Activated CD4-positive, alpha-beta memory T cell treated with anti-CD3 and anti-CD28 coated beads for 36 hours (primary cell): ENCODE data around the gene PBX2. TPM values are rescaled to one million over a fixed set of nuclear protein-coding genes. Genes with fewer than 3 reads are reported as not detected.

Experiments
- CTCF ChIA-PET: fragments of 350-600 bp; sonication (Branson Sonifier 250); formaldehyde crosslinking; loops from one replicate; lab custom pipeline; 2021; ENCODE audit warnings: antibody characterized with exemption, inconsistent platforms; lab: Charles Lee
- POLR2A ChIA-PET: fragments of 350-600 bp; sonication (Branson Sonifier 250); formaldehyde crosslinking; loops from one replicate; lab custom pipeline; 2021; ENCODE audit warnings: antibody characterized with exemption; lab: Charles Lee
- DNase-seq: peaks from one replicate; pipeline ENCODE4 v3.0.0-alpha.2; 2020
- H3K27ac Mint-ChIP-seq: one replicate; pipeline ENCODE4 v1.8.0; 2021; ENCODE audit warnings: mixed read lengths
- H3K27me3 Mint-ChIP-seq: one replicate; pipeline ENCODE4 v1.8.0; 2021; ENCODE audit warnings: mixed read lengths
- H3K36me3 Mint-ChIP-seq: one replicate; pipeline ENCODE4 v1.8.0; 2021; ENCODE audit warnings: mixed read lengths
- H3K4me1 Mint-ChIP-seq: one replicate; pipeline ENCODE4 v1.8.0; 2021; ENCODE audit warnings: low read depth, mixed read lengths
- H3K4me3 Mint-ChIP-seq: one replicate; pipeline ENCODE4 v1.8.0; 2021; ENCODE audit warnings: mild to moderate bottlenecking, mixed read lengths
- H3K9me3 Mint-ChIP-seq: one replicate; pipeline ENCODE4 v1.8.0; 2021; ENCODE audit warnings: mixed read lengths
- intact Hi-C: fragments of 100-400 bp; cut with micrococcal nuclease; formaldehyde crosslinking; loops from one replicate; pipeline ENCODE4 v1.15.1; 2023
- total RNA-seq, 2 experiments: library from RNA; stranded (reverse); gene quantifications; one replicate each; pipeline ENCODE4 v1.2.3, GENCODE V29; 2021

The PBX2 gene
- 10 to 100 TPM; 63.4 to 65.9 TPM for total RNA-seq

DNA sequence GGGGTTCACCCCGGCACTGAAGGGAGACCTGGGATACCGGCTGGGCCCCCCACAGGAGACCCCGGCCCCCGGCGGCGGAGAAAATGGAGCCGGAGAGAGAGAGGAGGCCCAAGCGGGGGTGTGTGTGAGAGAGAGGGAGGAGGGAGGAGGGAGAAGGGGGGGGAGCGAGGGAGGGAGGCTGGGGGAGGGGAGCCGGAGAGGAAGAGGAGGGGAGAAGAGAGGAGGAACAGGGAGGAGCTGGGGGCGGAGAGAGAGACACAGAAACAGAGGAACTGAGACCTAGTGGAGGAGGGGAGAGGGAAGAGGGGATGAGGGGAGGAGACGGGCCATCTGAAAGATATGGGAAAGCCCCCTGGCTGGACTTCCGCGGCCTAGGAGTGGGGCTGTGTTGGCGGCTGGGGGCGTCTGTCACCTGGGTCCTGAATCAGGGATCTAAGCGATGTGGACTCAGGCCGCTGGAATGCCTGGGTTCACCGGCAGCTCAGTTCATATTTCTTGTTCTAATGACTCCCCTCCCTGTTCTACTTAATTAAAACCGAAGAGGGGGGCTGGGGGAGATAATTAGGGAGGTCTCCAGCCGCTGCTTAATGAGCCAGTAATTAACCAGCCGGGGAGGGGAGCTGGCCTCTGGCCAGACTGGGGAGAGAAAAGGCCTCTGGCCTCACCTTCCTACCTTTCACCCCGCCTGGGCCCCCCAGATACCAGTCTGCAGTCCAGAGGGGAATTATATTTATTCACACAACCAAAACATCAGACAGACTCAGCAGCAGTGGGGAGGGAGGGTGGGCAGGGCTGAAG is at the start of gene PBX2:
Gene PBX2, minus strand, starts transcription at position 149 of the 798 bp plus-strand sequence. CDS start 287 bp downstream, outside the sequence.
- H3K4me3 Mint-ChIP-seq: peak within 1 kb of the TSS; percentile 92
- peak; percentile 91 for DNase-seq
- POLR2A ChIA-PET: interaction anchor here (1.1 to 8.5 kb wide), 2 partner anchors 12 to 616 kb away, joined by 3 to 57 read pairs; partner anchors contain the start of genes AGPAT1 and RNF5
- CTCF ChIA-PET: interaction anchor here (0.8 to 1.3 kb wide), 2 partner anchors 11 to 62 kb away, joined by 3 to 6 read pairs; partner anchors contain the start of gene ATF6B
- no peaks in the 10 kb centered on the region for H3K27me3 Mint-ChIP-seq
- H3K27ac Mint-ChIP-seq: peak within 1 kb of the TSS; percentile 98
- peaks cover 47% of the 10 kb centered on the region for H3K36me3 Mint-ChIP-seq
- peaks cover 56% of the 10 kb centered on the region for H3K4me1 Mint-ChIP-seq
- intact Hi-C loops: loop anchor here (1.0 to 10.0 kb wide), 5 partner anchors 12 to 1225 kb away; partner anchors contain the start of genes CUTA, HSPA1B, LTA and PHF1
- H3K9me3 Mint-ChIP-seq: no peaks in the 10 kb centered on the region

- POLR2A ChIA-PET: no interaction called here
These were observed 49.5 kb upstream of the PBX2 start for GRCh38 chr6:32239462-32239861.

GRCh38 chr6:32234934-32235333 is 44.9 kb upstream of the PBX2 start:
- no peak overlapping the region for H3K27ac Mint-ChIP-seq
- no peaks in the 10 kb centered on the region for H3K9me3 Mint-ChIP-seq
- peaks cover 2% of the 10 kb centered on the region for H3K27me3 Mint-ChIP-seq
- CTCF ChIA-PET: interaction anchor here (1.7 kb wide), 1 partner anchor 551 kb away, joined by 4 read pairs; no protein-coding TSS in a partner anchor
- H3K4me3 Mint-ChIP-seq: no peak overlapping the region
- no peak for DNase-seq
- no peaks in the 10 kb centered on the region for H3K36me3 Mint-ChIP-seq
- intact Hi-C loops: no loop called here
- POLR2A ChIA-PET: no interaction called here
- H3K4me1 Mint-ChIP-seq: peaks cover 2% of the 10 kb centered on the region

More at GRCh38 chr6:32239462-32239861, 49.5 kb upstream of the PBX2 start:
- peaks cover 6% of the 10 kb centered on the region for H3K27me3 Mint-ChIP-seq
- H3K4me1 Mint-ChIP-seq: peaks cover 18% of the 10 kb centered on the region
- H3K27ac Mint-ChIP-seq: no peak overlapping the region
- no peak for DNase-seq
- no peaks in the 10 kb centered on the region for H3K9me3 Mint-ChIP-seq
- no peak overlapping the region for H3K4me3 Mint-ChIP-seq
- no peaks in the 10 kb centered on the region for H3K36me3 Mint-ChIP-seq
- intact Hi-C loops: no loop called here
- CTCF ChIA-PET: no interaction called here

GRCh38 chr6:32226434-32226833 is 36.4 kb upstream of the PBX2 start:
- no peaks in the 10 kb centered on the region for H3K9me3 Mint-ChIP-seq
- H3K27me3 Mint-ChIP-seq: no peaks in the 10 kb centered on the region
- H3K4me1 Mint-ChIP-seq: peaks cover 8% of the 10 kb centered on the region
- ChIA-PET CTCF (interaction anchor here (0.9 kb wide), 1 partner anchor 19 kb away, joined by 3 read pairs; no protein-coding TSS in a partner anchor), POLR2A (no interaction called here)
- DNase-seq: no peak
- no peak overlapping the region for H3K4me3 Mint-ChIP-seq
- H3K36me3 Mint-ChIP-seq: no peaks in the 10 kb centered on the region
- no peak overlapping the region for H3K27ac Mint-ChIP-seq
- intact Hi-C loops: no loop called here

- no peaks in the 10 kb centered on the region for H3K9me3 Mint-ChIP-seq
- H3K27ac Mint-ChIP-seq: no peak overlapping the region
- H3K36me3 Mint-ChIP-seq: no peaks in the 10 kb centered on the region
- no peak overlapping the region for H3K4me3 Mint-ChIP-seq
- intact Hi-C loops: no loop called here
- DNase-seq: no peak
- peaks cover 8% of the 10 kb centered on the region for H3K4me1 Mint-ChIP-seq
- ChIA-PET POLR2A (no interaction called here), CTCF (no interaction called here)
- H3K27me3 Mint-ChIP-seq: no peaks in the 10 kb centered on the region
These were observed 34.7 kb upstream of the PBX2 start for GRCh38 chr6:32224696-32225095.

DNA sequence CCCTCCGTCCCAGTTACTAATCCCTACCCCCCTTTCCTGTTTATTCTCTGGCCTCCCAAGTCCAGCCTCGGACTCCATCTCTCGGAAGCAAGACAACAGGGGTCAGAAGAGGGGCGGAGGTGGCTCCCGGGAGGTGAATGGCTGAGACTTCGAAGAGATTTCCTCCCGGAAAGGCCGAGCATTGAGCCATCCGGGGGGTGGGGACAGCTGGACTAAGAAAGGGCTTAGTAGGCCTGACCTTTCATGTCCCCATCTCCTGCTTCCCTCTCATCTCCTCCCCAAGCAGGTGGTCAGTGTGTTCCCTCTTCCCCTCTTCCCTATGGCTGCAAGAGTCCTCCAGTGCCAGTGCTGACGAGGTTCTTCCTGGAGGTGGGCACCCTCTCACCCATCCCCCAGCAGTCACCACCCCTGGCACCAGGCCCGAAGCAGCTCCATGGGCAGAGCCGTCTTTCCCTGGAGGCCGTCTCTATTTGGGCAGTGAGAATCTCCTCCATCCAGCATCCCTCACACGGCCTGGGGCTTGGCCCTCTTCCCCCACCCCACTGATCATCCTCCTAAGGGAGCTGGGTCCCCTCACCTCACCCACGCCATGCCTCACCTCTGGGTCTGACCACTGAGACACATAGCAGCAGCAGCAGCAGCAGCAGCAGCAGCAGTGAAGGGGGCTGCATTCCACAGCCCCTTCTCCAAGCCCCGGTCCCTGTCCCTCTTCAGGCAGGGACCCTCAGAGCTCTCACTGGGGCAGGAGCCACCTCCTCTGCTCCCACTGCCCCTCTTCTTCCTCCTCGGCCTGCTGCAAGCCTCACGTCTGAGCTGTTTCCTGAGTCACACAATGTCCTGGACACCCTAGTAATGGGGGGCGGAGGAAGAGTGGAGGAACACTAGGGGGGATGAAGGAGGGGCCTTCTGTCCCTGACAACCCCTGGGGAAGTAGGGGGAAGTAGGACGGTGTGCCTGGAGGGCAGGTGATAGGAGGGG is 33.5 kb upstream of the PBX2 start, which contains the start of gene NOTCH4:
Gene NOTCH4, minus strand, starts transcription at position 810 of the 978 bp plus-strand sequence. Its CDS starts 139 bp downstream, at position 671.
- no peaks in the 10 kb centered on the region for H3K36me3 Mint-ChIP-seq
- intact Hi-C loops: no loop called here
- ChIA-PET POLR2A (no interaction called here), CTCF (no interaction called here)
- H3K9me3 Mint-ChIP-seq: no peaks in the 10 kb centered on the region
- H3K27me3 Mint-ChIP-seq: no peaks in the 10 kb centered on the region
- no peak within 1 kb of the TSS for H3K27ac Mint-ChIP-seq
- DNase-seq: no peak
- H3K4me3 Mint-ChIP-seq: no peak within 1 kb of the TSS
- H3K4me1 Mint-ChIP-seq: peaks cover 8% of the 10 kb centered on the region

DNA sequence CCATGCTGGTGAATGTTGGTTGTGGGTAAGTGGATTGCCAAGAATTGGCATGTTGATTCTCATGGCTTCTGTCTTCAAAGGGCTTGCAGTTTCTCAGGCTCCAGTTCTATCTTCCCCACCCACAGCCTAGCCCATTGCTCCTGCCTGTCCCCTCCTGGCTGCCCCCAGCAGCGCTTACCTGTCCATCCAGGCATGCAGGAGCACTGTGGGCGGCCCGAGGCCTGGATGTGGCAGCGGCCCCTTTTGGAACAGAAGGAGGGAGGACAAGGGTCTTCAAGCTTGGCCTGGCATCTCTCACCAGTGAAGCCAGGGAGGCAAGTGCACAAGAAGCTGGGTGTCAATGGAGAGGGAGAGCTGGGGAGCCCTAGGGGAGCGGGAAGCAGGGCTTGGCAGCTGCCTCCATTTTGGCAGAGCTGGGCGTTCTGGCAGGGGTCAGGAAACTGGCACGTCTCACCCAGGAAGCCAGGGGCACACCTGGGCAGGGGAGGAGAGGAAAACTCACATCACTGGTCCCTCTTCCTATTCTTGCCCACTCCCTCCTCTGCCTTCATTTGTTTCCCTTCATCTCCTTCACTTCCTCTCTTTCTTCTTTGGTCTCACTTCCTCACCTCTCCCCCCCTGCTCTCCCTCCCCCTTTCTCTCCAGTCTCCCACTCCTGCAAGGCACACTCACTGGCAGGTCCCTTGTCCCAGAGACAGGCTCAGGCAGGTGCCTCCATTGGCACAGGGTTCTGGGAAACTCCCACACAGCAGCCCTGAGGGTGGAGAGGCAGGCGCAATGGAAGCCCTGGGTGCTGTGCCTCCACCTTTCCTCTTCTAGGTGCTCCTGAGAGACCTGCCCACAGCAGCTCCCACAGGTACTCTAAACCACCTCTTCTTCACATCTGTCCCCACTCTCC is 32.6 kb upstream of the PBX2 start:
- Mint-ChIP-seq H3K36me3 (no peaks in the 10 kb centered on the region), H3K4me1 (peaks cover 8% of the 10 kb centered on the region), H3K27ac (no peak overlapping the region), H3K4me3 (no peak overlapping the region), H3K27me3 (no peaks in the 10 kb centered on the region), H3K9me3 (no peaks in the 10 kb centered on the region)
- DNase-seq: no peak
- ChIA-PET POLR2A (no interaction called here), CTCF (no interaction called here)
- intact Hi-C loops: no loop called here

GRCh38 chr6:32220021-32220420 is 30.0 kb upstream of the PBX2 start:
- H3K4me1 Mint-ChIP-seq: peaks cover 8% of the 10 kb centered on the region
- intact Hi-C loops: no loop called here
- H3K4me3 Mint-ChIP-seq: no peak overlapping the region
- DNase-seq: no peak
- CTCF ChIA-PET: no interaction called here
- H3K9me3 Mint-ChIP-seq: no peaks in the 10 kb centered on the region
- no peaks in the 10 kb centered on the region for H3K36me3 Mint-ChIP-seq
- no peaks in the 10 kb centered on the region for H3K27me3 Mint-ChIP-seq
- POLR2A ChIA-PET: no interaction called here
- no peak overlapping the region for H3K27ac Mint-ChIP-seq

- Mint-ChIP-seq H3K27me3 (no peaks in the 10 kb centered on the region), H3K9me3 (no peaks in the 10 kb centered on the region), H3K36me3 (no peaks in the 10 kb centered on the region), H3K27ac (no peak overlapping the region), H3K4me3 (no peak overlapping the region), H3K4me1 (peaks cover 8% of the 10 kb centered on the region)
- CTCF ChIA-PET: no interaction called here
- intact Hi-C loops: no loop called here
- DNase-seq: no peak
- POLR2A ChIA-PET: no interaction called here
These were observed 28.2 kb upstream of the PBX2 start for GRCh38 chr6:32218167-32218566.

DNA sequence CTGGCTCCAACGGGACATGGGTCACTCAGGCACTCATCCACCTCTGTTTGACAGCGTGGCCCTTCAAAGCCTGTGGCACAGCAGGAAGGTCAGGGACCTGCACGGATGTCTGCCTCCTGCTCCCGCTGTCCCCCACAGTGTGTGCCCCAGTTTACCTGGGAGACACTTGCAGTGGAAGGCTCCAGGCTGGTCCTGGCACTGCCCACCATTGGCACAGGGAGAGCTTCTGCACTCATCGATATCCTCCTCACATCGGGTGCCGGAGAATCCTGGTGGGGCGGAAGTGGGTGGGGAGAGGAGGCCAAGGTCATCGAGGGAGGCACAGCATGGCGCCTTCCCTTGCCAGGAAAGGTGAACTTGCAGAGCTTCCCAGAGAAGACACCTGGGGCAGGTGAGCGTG is 27.0 kb upstream of the PBX2 start:
- no peak overlapping the region for H3K27ac Mint-ChIP-seq
- POLR2A ChIA-PET: no interaction called here
- no peak overlapping the region for H3K4me3 Mint-ChIP-seq
- H3K27me3 Mint-ChIP-seq: no peaks in the 10 kb centered on the region
- intact Hi-C loops: no loop called here
- H3K36me3 Mint-ChIP-seq: no peaks in the 10 kb centered on the region
- no peaks in the 10 kb centered on the region for H3K4me1 Mint-ChIP-seq
- DNase-seq: no peak
- CTCF ChIA-PET: interaction anchor here (0.5 kb wide), 1 partner anchor 529 kb away, joined by 3 read pairs; no protein-coding TSS in a partner anchor
- H3K9me3 Mint-ChIP-seq: no peaks in the 10 kb centered on the region

GRCh38 chr6:32216285-32216684 is 26.3 kb upstream of the PBX2 start:
- CTCF ChIA-PET: no interaction called here
- Mint-ChIP-seq H3K4me1 (no peaks in the 10 kb centered on the region), H3K27me3 (no peaks in the 10 kb centered on the region), H3K36me3 (no peaks in the 10 kb centered on the region), H3K9me3 (no peaks in the 10 kb centered on the region), H3K4me3 (no peak overlapping the region), H3K27ac (no peak overlapping the region)
- POLR2A ChIA-PET: no interaction called here
- intact Hi-C loops: no loop called here
- no peak for DNase-seq
